Psoas muscle (tissue), 8 donors: ENCODE data around the gene METTL18. TPM values are rescaled to one million over a fixed set of nuclear protein-coding genes. Genes with fewer than 3 reads are reported as not detected.

Source experiments
- ATAC-seq, 4 donors: fragments of 200-7000 bp; cut with Tn5 transposase; one replicate each; pipeline ENCODE4 v1.9.1; 2020; ENCODE audit warnings: moderate library complexity in 3 of 4, mild to moderate bottlenecking in 2 of 4
- DNase-seq, 2 donors: peaks; one replicate each; pipeline ENCODE4 v3.0.0-alpha.2; 2020
- H3K27ac ChIP-seq: fragments of 200-600 bp; one replicate; pipeline ENCODE4 v1.8.0; 2022
- H3K27me3 ChIP-seq, 3 donors: fragments of 200-600 bp in 1 of 3; one replicate each; pipeline versions ENCODE4 v1.6.1 to v1.8.0; 2013 to 2022; ENCODE audit warnings: low read length in 2 of 3, mild to moderate bottlenecking in 2 of 3, moderate library complexity in 1 of 3; ENCODE audit not compliant: insufficient read depth in 3 of 3
- H3K36me3 ChIP-seq, 2 donors: fragments of 200-600 bp in 1 of 2; one replicate each; pipeline versions ENCODE4 v1.6.1 to v1.8.0; 2013 to 2022; ENCODE audit warnings: low read depth in 1 of 2, mild to moderate bottlenecking in 1 of 2, moderate library complexity in 1 of 2; ENCODE audit not compliant: insufficient read depth in 1 of 2
- H3K4me1 ChIP-seq: fragments of 200-600 bp; one replicate; pipeline ENCODE4 v1.8.0; 2022
- H3K4me3 ChIP-seq: fragments of 200-600 bp; one replicate; pipeline ENCODE4 v1.8.0; 2022; ENCODE audit warnings: mild to moderate bottlenecking
- H3K9me3 ChIP-seq: fragments of 200-600 bp; one replicate; pipeline ENCODE4 v1.8.0; 2022
- CTCF ChIP-seq: fragments of 200-600 bp; IDR thresholded peaks from one replicate; pipeline ENCODE4 v1.8.0; 2022; ENCODE audit warnings: antibody characterized with exemption
- WGBS, 3 donors: extraction: QIAGEN DNeasy Blood & Tissue Kit; methylation state at CpG; one replicate each; pipeline versions ENCODE4 v1.1.6 to v1.1.7; 2013; 5-methylcytosine and 5-hydroxymethylcytosine counted together
- intact Hi-C, 2 donors: fragments of 100-400 bp; cut with DNase I; formaldehyde crosslinking; loops; one replicate each; pipeline versions ENCODE4 v1.11.0 to v1.14.2; 2022
- polyA plus RNA-seq, 3 donors: library from polyadenylated mRNA; stranded (reverse); fragments of 200-250 nt; gene quantifications; one replicate each; pipeline ENCODE4 v1.2.3, GENCODE V29; 2013
- total RNA-seq, 4 donors: library from RNA; stranded (reverse); fragmentation: NEBNext Ultra II Directional in 2 of 4; extraction: Animal tissue kit (Norgen Biotek cat#: 25700) in 2 of 4; gene quantifications; one replicate each; pipeline versions ENCODE4 v1.2.1 to v1.2.4, GENCODE V29; 2021 to 2023
- donor health status: healthy with polysubstance abuse.
- donor health status: DM: no; HTN: no; CAD: no; lungs with moderate emphysema.
- donor health status: Bipolar disorder and iron deficiency.
- donor health status: healthy.
- donor health status: DM: yes; HTN: yes; CAD: no.
- donor health status: DM: no; HTN: no; CAD: no.
- donor health status: DM: no; HTN: no; CAD: no.
- donor health status: DM: yes; HTN: yes; CAD: no.

Gene METTL18
- total and polyA plus RNA-seq, 7 donors = 3.4 to 8.4 (median 4.8) TPM

- Histone ChIP-seq H3K4me3 (no peak overlapping the region), H3K9me3 (no peaks in the 10 kb centered on the region), H3K27ac (no peak overlapping the region), H3K4me1 (no peaks in the 10 kb centered on the region), H3K36me3 (no peaks in the 10 kb centered on the region), H3K27me3 (peaks cover 0 to 2% (median 0%) of the 10 kb centered on the region in 3 donors)
- DNase-seq = no peak
- no peak for ATAC-seq
- intact Hi-C loops = no loop called here
- TF ChIP-seq CTCF = no peak
- 52 to 61% (median 56%) methylated on average over 5 of the region's 5 CpGs for WGBS, 3 donors
Observed at GRCh38 chr1:169745015-169745861, 49.5 kb downstream of the METTL18 start.

Other genes starting within 250 kb of the METTL18 start
- gene F5, start 208.4 kb downstream of the METTL18 start, total RNA-seq = under 1 TPM in 3 of 4 donors, not detected in 1; 0.07 to 0.22 (median 0.08) TPM
- gene F5, start 208.4 kb downstream of the METTL18 start, polyA plus RNA-seq = under 1 TPM in 2 of 3 donors, not detected in 1; 0.01 to 0.08 TPM
- gene SELP, start 164.8 kb downstream of the METTL18 start, total RNA-seq = 1 to 10 TPM; 1.3 to 3.9 (median 1.5) TPM
- 1 to 10 TPM; 1.1 to 1.3 (median 1.3) TPM for gene SELP, start 164.8 kb downstream of the METTL18 start, polyA plus RNA-seq
- 1 to 10 TPM; 1.1 to 3.1 (median 1.8) TPM for gene SELL, start 83.3 kb downstream of the METTL18 start, total RNA-seq
- gene SELL, start 83.3 kb downstream of the METTL18 start, polyA plus RNA-seq = under 1 TPM; 0.14 to 0.35 (median 0.33) TPM
- gene SELE, start 60.8 kb downstream of the METTL18 start, total RNA-seq = 1 to 10 TPM in 1 of 4 donors, under 1 TPM in 2, not detected in 1; 0.12 to 1.3 (median 0.62) TPM
- under 1 TPM; 0.14 to 0.36 (median 0.17) TPM for gene SELE, start 60.8 kb downstream of the METTL18 start, polyA plus RNA-seq
- gene SCYL3, start 99.0 kb upstream of the METTL18 start, total RNA-seq = 1 to 10 TPM; 6.7 to 8.5 (median 7.4) TPM
- gene SCYL3, start 99.0 kb upstream of the METTL18 start, polyA plus RNA-seq = 10 to 100 TPM in 1 of 3 donors, 1 to 10 TPM in 2; 6.0 to 15.7 (median 8.0) TPM